ENCODE results near the gene SPOCK1.

GRCh38 chr5:137069358-137069757 is 429.8 kb downstream of the SPOCK1 start:
- TF ChIP-seq EP300 (IDR thresholded peaks at IDR 0.05; ENCODE audit: low read depth) (no peak), POLR2AphosphoS5 (IDR thresholded peaks at IDR 0.05) (no peak), CTCF (IDR thresholded peaks at IDR 0.05) (no peak), POLR2A (IDR thresholded peaks at IDR 0.05) (no peak)

All from transverse colon (tissue), 4 donors.